Smooth muscle cell (in vitro differentiated cells): ENCODE measurements around the gene DPM2. TPM values are rescaled to one million over a fixed set of nuclear protein-coding genes. Genes with fewer than 3 reads are reported as not detected.

ENCODE experiments used
- DNase-seq: peaks from one replicate; lab custom pipeline; 2025; ENCODE audit not compliant: unreplicated experiment; lab: John Stamatoyannopoulos, UW
- H2AFZ ChIP-seq: fragments of 200-600 bp; sonication (generic); 2 replicates; pipeline ENCODE4 v1.6.0; 2016; ENCODE audit warnings: antibody characterized with exemption, low read depth, mild to moderate bottlenecking
- H3F3A ChIP-seq: fragments of 200-600 bp; sonication (generic); 2 replicates; pipeline ENCODE4 v1.6.0; 2017; ENCODE audit warnings: antibody characterized with exemption, low read depth
- H3K27ac ChIP-seq: fragments of 200-600 bp; sonication (generic); 2 replicates; pipeline ENCODE4 v1.5.1; 2016; ENCODE audit warnings: low read depth, mild to moderate bottlenecking
- H3K27me3 ChIP-seq: fragments of 200-600 bp; sonication (generic); 2 replicates; pipeline ENCODE4 v1.6.1; 2016; ENCODE audit warnings: low read depth, mild to moderate bottlenecking
- H3K36me3 ChIP-seq: fragments of 200-600 bp; sonication (generic); 2 replicates; pipeline ENCODE4 v1.5.1; 2016; ENCODE audit warnings: low read depth
- H3K4me1 ChIP-seq: fragments of 200-600 bp; sonication (generic); 2 replicates; pipeline ENCODE4 v1.5.1; 2016; ENCODE audit warnings: low read depth
- H3K4me2 ChIP-seq: fragments of 200-600 bp; sonication (generic); 2 replicates; pipeline ENCODE4 v1.6.0; 2016; ENCODE audit warnings: mild to moderate bottlenecking
- H3K4me3 ChIP-seq: fragments of 200-600 bp; sonication (generic); 2 replicates; pipeline ENCODE4 v1.5.1; 2016; ENCODE audit warnings: mild to moderate bottlenecking
- H3K79me2 ChIP-seq: fragments of 200-600 bp; sonication (generic); 2 replicates; pipeline ENCODE4 v1.6.0; 2016; ENCODE audit warnings: low read depth, mild to moderate bottlenecking
- H3K9ac ChIP-seq: fragments of 200-600 bp; sonication (generic); 2 replicates; pipeline ENCODE4 v1.6.0; 2016; ENCODE audit warnings: low read depth
- H3K9me3 ChIP-seq: fragments of 200-600 bp; sonication (generic); replicated peaks from 2 replicates; pipeline ENCODE4 v1.5.1; 2016; ENCODE audit warnings: low read depth
- H4K20me1 ChIP-seq: fragments of 200-600 bp; sonication (generic); 2 replicates; pipeline ENCODE4 v1.6.0; 2016; ENCODE audit warnings: low read depth
- CTCF ChIP-seq: fragments of 200-600 bp; sonication (generic); IDR thresholded peaks from 2 replicates; pipeline ENCODE4 v1.5.1; 2017; ENCODE audit warnings: borderline replicate concordance, mild to moderate bottlenecking, antibody characterized with exemption; ENCODE audit not compliant: insufficient read depth, poor library complexity, severe bottlenecking
- WGBS: methylation state at CpG from one replicate; pipeline ENCODE4 v1.1.7; 2016; ENCODE audit warnings: low lambda C conversion rate; 5-methylcytosine and 5-hydroxymethylcytosine counted together
- polyA plus RNA-seq: library from polyadenylated mRNA; unstranded; fragments of >200 nt; fragmentation: Nextera tagmentation; extraction: Ambion mirVana; gene quantifications from 2 replicates; pipeline ENCODE4 v1.2.1, GENCODE V29; 2016
- total RNA-seq: library from RNA; depleted of rRNA; stranded (reverse); fragments of >200 nt; gene quantifications from 2 replicates; pipeline ENCODE4 v1.2.3, GENCODE V29; 2014

Gene DPM2
- total and polyA plus RNA-seq, 2 experiments from 2014 or later, result 23.6 to 68.5 TPM

- TF ChIP-seq CTCF, result no peak
- peaks cover 8% of the 10 kb centered on the region for H3F3A ChIP-seq
- H3K79me2 ChIP-seq, result peaks cover 14% of the 10 kb centered on the region
- no peak overlapping the region for H3K27ac ChIP-seq
- H2AFZ ChIP-seq, result no peak overlapping the region
- 90% methylated on average over 9 of the region's 9 CpGs for WGBS
- H3K4me1 ChIP-seq, result peaks cover 17% of the 10 kb centered on the region
- no peak overlapping the region for H3K4me3 ChIP-seq
- H4K20me1 ChIP-seq, result peaks cover 14% of the 10 kb centered on the region
- H3K9ac ChIP-seq, result no peak overlapping the region
- DNase-seq, result no peak
- no peak overlapping the region for H3K4me2 ChIP-seq
- H3K27me3 ChIP-seq, result no peaks in the 10 kb centered on the region
- no peaks in the 10 kb centered on the region for H3K9me3 ChIP-seq
- no peaks in the 10 kb centered on the region for H3K36me3 ChIP-seq
These were observed 46.2 kb upstream of the DPM2 start for GRCh38 chr9:127983847-127984289.

- H3K27me3 ChIP-seq, result no peaks in the 10 kb centered on the region
- peaks cover 24% of the 10 kb centered on the region for H3K79me2 ChIP-seq
- peaks cover 26% of the 10 kb centered on the region for H3K4me1 ChIP-seq
- H3F3A ChIP-seq, result peaks cover 10% of the 10 kb centered on the region
- no peak overlapping the region for H3K4me3 ChIP-seq
- 89% methylated on average over 1 of the region's 1 CpG for WGBS
- no peak overlapping the region for H2AFZ ChIP-seq
- H4K20me1 ChIP-seq, result peaks cover 23% of the 10 kb centered on the region
- no peak overlapping the region for H3K9ac ChIP-seq
- no peak for TF ChIP-seq CTCF
- DNase-seq, result no peak
- H3K4me2 ChIP-seq, result no peak overlapping the region
- H3K27ac ChIP-seq, result no peak overlapping the region
- no peaks in the 10 kb centered on the region for H3K36me3 ChIP-seq
- no peaks in the 10 kb centered on the region for H3K9me3 ChIP-seq
These were observed 45.3 kb upstream of the DPM2 start for GRCh38 chr9:127982912-127983311.

- Histone ChIP-seq H3K36me3 (no peaks in the 10 kb centered on the region), H3K9ac (peak overlapping the region; percentile 81), H4K20me1 (peaks cover 36% of the 10 kb centered on the region), H3K9me3 (no peaks in the 10 kb centered on the region), H2AFZ (peak overlapping the region; percentile 99), H3K79me2 (peaks cover 37% of the 10 kb centered on the region), H3F3A (peaks cover 10% of the 10 kb centered on the region), H3K27ac (peak overlapping the region; percentile 93), H3K4me2 (peak overlapping the region; percentile 87), H3K4me1 (peaks cover 39% of the 10 kb centered on the region), H3K27me3 (no peaks in the 10 kb centered on the region), H3K4me3 (peak overlapping the region; percentile 61)
- no peak for TF ChIP-seq CTCF
- DNase-seq, result no peak
- 60% methylated on average over 11 of the region's 11 CpGs for WGBS
These were observed 44.0 kb upstream of the DPM2 start for GRCh38 chr9:127981559-127982121.
